Naive thymus-derived CD8-positive, alpha-beta T cell (primary cell): ENCODE results near the gene TRA2A. TPM values are rescaled to one million over a fixed set of nuclear protein-coding genes. Genes with fewer than 3 reads are reported as not detected.
A peak's percentile ranks its signal among the peaks of the same experiment; 100 is the strongest.

ENCODE experiments used
- ATAC-seq, 2 donors: fragments of 150-1000 bp; cut with Tn5 transposase in 1 of 2; sonication (Bioruptor Pico), chemical (Tn5 transposase) in 1 of 2; 1 replicate in 1 of 2; 2 replicates in 1 of 2; pipeline ENCODE4 v1.10.0; 2021; ENCODE audit warnings: mild to moderate bottlenecking in 2 of 2, moderate library complexity in 2 of 2
- POLR2A ChIA-PET: fragments of 350-600 bp; sonication (Branson Sonifier 250); formaldehyde crosslinking; loops from one replicate; lab custom pipeline; 2021; ENCODE audit warnings: antibody characterized with exemption; lab: Charles Lee
- DNase-seq, 10 donors: peaks; one replicate each; pipeline versions ENCODE4 v3.0.0 to v3.0.0-alpha.2; 2020 to 2022
- H3K27ac Mint-ChIP-seq, 10 donors: one replicate each; pipeline ENCODE4 v1.8.0; 2020 to 2022; ENCODE audit warnings: mild to moderate bottlenecking in 10 of 10, mixed read lengths in 10 of 10, moderate library complexity in 4 of 10, inconsistent platforms in 1 of 10
- H3K27me3 Mint-ChIP-seq, 5 donors: one replicate each; pipeline ENCODE4 v1.8.0; 2021 to 2022; ENCODE audit warnings: mixed read lengths in 5 of 5
- H3K36me3 Mint-ChIP-seq, 3 donors: one replicate each; pipeline ENCODE4 v1.8.0; 2020 to 2022; ENCODE audit warnings: mixed read lengths in 3 of 3, mild to moderate bottlenecking in 2 of 3, inconsistent platforms in 1 of 3
- H3K4me1 Mint-ChIP-seq, 4 donors: one replicate each; pipeline ENCODE4 v1.8.0; 2021 to 2022; ENCODE audit warnings: mixed read lengths in 4 of 4
- H3K4me3 Mint-ChIP-seq, 10 donors: one replicate each; pipeline ENCODE4 v1.8.0; 2020 to 2022; ENCODE audit warnings: mild to moderate bottlenecking in 10 of 10, mixed read lengths in 10 of 10, moderate library complexity in 6 of 10, inconsistent platforms in 1 of 10
- H3K9me3 Mint-ChIP-seq, 9 donors: one replicate each; pipeline ENCODE4 v1.8.0; 2020 to 2022; ENCODE audit warnings: mixed read lengths in 9 of 9, mild to moderate bottlenecking in 3 of 9, inconsistent platforms in 1 of 9, moderate library complexity in 1 of 9
- polyA plus RNA-seq, 3 donors: library from polyadenylated mRNA; unstranded; fragments of 300-500 nt; fragmentation: Illumina TruSeq; gene quantifications; one replicate each; pipeline ENCODE4 v1.2.3, GENCODE V29; 2021
- total RNA-seq, 8 experiments: library from RNA in 2 of 8; stranded (reverse) in 2 of 8; gene quantifications; one replicate each; pipeline ENCODE4 v1.2.3 and lab custom pipeline; 2021 to 2026

Gene TRA2A
- total and polyA plus RNA-seq, 5 experiments from 2014 or later = 33.7 to 157 (median 57.7) TPM

DNA sequence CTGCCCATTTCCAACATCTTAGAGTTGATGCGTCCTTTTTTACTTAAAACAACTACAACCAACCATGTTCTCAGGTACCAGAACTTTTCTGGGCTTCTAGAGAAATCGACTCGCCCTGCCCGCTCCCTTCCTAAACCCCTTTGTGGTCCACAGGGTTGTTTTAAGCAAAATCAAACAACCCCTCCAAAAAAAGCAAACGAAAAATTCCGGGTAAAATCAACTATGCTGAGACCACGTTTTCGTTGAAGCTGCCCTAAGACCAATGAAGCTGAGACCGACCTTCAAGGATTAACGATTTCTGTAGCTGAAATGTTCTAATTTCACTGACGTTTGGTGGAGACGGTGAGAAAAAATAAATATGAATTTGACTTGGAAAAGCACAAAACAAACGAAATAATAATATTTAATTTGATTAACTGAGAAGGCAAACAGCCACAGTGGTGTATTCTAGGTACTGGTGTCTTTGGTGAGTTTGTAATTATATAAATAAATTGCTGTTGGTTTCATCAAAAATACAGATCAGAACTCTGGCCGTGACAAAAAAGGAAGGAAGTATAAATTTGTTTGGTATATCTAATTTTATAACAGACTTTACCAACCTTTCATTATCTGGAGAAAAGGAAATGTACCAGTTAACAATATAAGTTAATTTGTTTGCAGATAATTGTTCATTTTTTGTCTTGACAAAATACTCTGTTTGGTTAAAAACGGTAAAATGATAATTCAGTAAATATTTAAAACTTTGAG, 56.8 kb downstream of the TRA2A start:
- Mint-ChIP-seq H3K27me3 (peaks cover 31 to 72% (median 55%) of the 10 kb centered on the region in 5 donors), H3K4me1 (peaks cover 15 to 30% (median 24%) of the 10 kb centered on the region in 4 donors), H3K4me3 (peak overlapping the region; percentile 16 to 58 (median 48)), H3K27ac (peak overlapping the region in 3 of 10 donors; percentile 37 to 59 (median 40)), H3K9me3 (peaks cover 0 to 19% (median 3%) of the 10 kb centered on the region in 9 donors), H3K36me3 (peaks cover 0 to 19% (median 9%) of the 10 kb centered on the region in 3 donors)
- POLR2A ChIA-PET = no interaction called here
- ATAC-seq (no peak), DNase-seq (peak in 2 of 10 donors; percentile 14 to 41)

DNA sequence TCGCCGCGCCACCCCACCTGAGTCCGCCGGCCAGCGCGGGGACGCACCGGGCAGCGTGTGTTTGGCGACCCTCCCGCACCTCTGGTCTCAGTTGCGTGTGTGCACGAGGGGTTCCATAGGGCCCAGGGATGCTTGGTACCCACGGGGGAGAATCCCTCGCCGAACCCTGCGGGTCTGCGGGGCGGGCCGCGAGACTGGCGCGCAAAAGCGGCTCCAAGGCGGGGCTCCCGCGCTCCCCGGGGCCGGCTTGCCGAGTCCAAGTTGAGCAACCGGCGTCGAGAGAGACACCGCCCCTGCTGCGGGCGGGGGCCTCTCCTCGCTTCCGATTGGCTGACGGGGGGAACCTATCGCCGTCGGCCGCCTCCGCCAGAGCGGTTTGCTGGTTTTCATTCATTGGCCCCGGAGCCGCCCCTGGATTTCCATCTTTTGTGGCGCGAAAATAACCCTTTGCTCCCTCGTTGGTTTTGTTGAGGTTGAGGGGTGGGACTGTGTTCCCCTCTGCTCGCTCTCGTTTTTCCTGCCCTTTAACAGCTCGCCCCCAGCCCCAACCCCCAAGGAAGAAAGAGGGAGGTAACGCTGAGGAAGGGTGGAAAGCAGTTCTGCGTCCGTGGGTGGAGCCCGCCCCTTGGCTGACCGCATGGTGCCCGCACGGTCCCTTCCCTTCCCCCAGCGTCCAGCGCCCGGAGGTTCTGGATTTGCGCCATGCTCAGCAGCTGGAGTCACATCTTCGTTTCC, 57.5 kb downstream of the TRA2A start:
- peak in 4 of 10 donors; percentile 14 to 63 (median 20) for DNase-seq
- Mint-ChIP-seq H3K27ac (peak overlapping the region in 2 of 10 donors; percentile 40 to 59), H3K9me3 (peaks cover 0 to 20% (median 3%) of the 10 kb centered on the region in 9 donors), H3K27me3 (peaks cover 34 to 76% (median 59%) of the 10 kb centered on the region in 5 donors), H3K36me3 (peaks cover 0 to 19% (median 10%) of the 10 kb centered on the region in 3 donors), H3K4me3 (peak overlapping the region in 9 of 10 donors; percentile 20 to 58 (median 50)), H3K4me1 (peaks cover 16 to 33% (median 27%) of the 10 kb centered on the region in 4 donors)
- POLR2A ChIA-PET = no interaction called here
- peak; percentile 19 to 22 for ATAC-seq

DNA sequence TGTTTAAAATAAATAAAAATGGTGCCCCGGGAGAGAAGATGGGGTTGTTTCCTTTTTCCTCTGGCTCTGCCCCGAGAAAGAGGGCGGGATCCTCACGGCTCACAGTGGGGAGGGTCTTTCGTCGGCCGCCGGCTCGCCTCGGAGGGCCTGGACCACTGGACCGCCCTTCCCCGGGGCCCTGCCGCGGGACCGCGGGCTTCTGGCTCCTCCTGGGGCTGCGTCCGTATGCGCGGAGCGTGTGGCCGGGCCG, 58.0 kb downstream of the TRA2A start:
- Mint-ChIP-seq H3K36me3 (peaks cover 0 to 19% (median 10%) of the 10 kb centered on the region in 3 donors), H3K4me1 (peaks cover 16 to 36% (median 30%) of the 10 kb centered on the region in 4 donors), H3K9me3 (peaks cover 0 to 20% (median 4%) of the 10 kb centered on the region in 9 donors), H3K27me3 (peaks cover 34 to 72% (median 57%) of the 10 kb centered on the region in 5 donors), H3K27ac (no peak overlapping the region), H3K4me3 (peak overlapping the region in 2 of 10 donors; percentile 46 to 51)
- ATAC-seq = no peak
- no peak for DNase-seq
- POLR2A ChIA-PET = interaction anchor here (1.7 kb wide), 1 partner anchor 1651 kb away, joined by 3 read pairs; the partner anchor contains the start of gene CYCS

DNA sequence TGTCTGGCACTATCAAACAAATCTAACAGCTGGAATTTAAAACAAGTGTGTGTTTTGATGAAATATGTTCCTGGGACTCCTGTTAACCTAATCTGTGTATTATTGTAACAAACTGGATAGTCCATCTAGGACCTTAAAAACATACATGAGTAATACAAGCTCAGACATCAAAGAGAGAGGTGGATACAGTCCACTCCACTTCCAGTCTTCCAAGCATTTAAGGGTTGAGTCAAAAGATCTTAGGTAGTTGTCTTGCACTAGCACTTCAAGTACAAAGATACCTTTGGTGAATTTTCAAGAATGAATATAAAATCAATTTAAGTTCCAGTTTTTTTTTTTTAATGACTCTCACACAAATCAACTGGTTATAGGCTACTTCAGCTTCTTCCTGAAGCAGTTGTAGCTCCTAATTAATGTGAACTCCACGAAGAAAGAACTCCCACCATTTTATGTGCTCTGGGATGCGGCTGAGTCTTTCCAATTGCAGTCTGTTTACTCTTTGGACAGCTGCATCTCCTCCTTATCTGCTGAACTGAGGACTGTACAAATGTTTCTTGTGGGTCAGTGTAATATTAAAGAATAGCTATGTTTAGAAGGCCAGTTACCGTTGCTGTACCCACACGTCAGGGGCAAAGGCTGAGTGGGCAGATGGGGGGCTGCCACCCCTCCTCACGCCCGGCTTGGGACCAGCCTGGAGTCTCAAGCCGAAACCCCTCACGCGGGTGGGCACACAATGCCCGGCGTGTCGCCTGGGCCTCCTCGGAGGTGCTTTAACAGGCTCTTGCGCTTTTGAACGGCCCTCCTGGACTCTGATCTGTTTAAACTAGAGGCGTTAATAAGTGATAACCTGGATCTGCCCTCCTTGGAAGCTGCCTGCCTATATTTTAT, 58.6 kb downstream of the TRA2A start:
- DNase-seq = no peak
- peaks cover 0 to 19% (median 10%) of the 10 kb centered on the region in 3 donors for H3K36me3 Mint-ChIP-seq
- H3K27ac Mint-ChIP-seq = peak overlapping the region in 3 of 10 donors; percentile 37 to 72 (median 56)
- peak overlapping the region in 8 of 10 donors; percentile 3 to 56 (median 41) for H3K4me3 Mint-ChIP-seq
- POLR2A ChIA-PET = interaction anchor here (0.6 to 1.7 kb wide), 2 partner anchors 231 to 1652 kb away, joined by 3 to 4 read pairs; partner anchors contain the start of gene CYCS
- peaks cover 0 to 20% (median 6%) of the 10 kb centered on the region in 9 donors for H3K9me3 Mint-ChIP-seq
- no peak for ATAC-seq
- peaks cover 17 to 39% (median 35%) of the 10 kb centered on the region in 4 donors for H3K4me1 Mint-ChIP-seq
- peaks cover 35 to 72% (median 55%) of the 10 kb centered on the region in 5 donors for H3K27me3 Mint-ChIP-seq

DNA sequence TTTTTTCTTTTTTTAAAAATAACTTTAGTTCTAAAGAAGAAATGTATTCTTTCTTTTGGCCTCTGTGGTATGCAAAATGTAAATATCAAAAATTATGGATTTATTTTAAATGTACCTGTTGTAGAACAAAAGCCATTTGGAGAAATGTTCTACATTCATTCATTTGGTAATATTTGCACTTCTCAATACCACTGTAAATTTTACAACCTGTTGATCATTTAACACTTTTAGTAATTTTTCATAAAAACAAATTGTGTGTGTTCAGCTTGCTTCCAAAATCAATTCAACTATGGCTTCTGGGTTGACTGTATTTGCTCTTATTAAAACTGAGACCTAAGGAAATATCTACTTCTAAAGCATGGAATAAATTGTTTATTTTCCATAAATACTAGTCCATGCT, 59.2 kb downstream of the TRA2A start:
- POLR2A ChIA-PET = interaction anchor here (0.6 to 1.7 kb wide), 2 partner anchors 231 to 1652 kb away, joined by 3 to 4 read pairs; partner anchors contain the start of gene CYCS
- no peak for ATAC-seq
- Mint-ChIP-seq H3K4me1 (peaks cover 22 to 45% (median 41%) of the 10 kb centered on the region in 4 donors), H3K36me3 (peaks cover 0 to 19% (median 10%) of the 10 kb centered on the region in 3 donors), H3K27me3 (peaks cover 42 to 77% (median 61%) of the 10 kb centered on the region in 5 donors), H3K4me3 (peak overlapping the region in 2 of 10 donors; percentile 3 to 15), H3K9me3 (peaks cover 0 to 20% (median 7%) of the 10 kb centered on the region in 9 donors), H3K27ac (peak overlapping the region in 1 of 10 donors; percentile 16)
- DNase-seq = no peak

DNA sequence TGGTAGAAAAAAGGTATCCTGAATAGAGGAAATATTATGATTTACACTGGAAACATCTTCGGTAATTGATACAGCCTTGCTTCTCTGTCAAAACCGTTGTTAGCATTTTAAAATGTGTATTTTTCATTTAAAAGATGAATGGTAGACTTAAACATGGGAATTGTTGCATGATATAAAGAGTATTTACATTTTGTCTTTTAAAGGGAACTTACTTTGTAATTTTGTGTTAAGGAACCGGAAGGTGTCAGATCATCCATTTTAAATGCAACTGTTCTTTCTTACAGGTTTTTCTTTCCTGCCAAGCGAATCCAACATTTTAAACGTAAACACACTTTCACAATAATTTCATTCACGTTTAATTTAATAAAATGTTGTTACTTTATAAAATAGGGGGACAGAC, 59.7 kb downstream of the TRA2A start:
- Mint-ChIP-seq H3K4me1 (peaks cover 24 to 50% (median 45%) of the 10 kb centered on the region in 4 donors), H3K4me3 (peak overlapping the region in 1 of 10 donors; percentile 24), H3K9me3 (peaks cover 0 to 20% (median 7%) of the 10 kb centered on the region in 9 donors), H3K36me3 (peaks cover 0 to 18% (median 10%) of the 10 kb centered on the region in 3 donors), H3K27ac (no peak overlapping the region), H3K27me3 (peaks cover 47 to 77% (median 62%) of the 10 kb centered on the region in 5 donors)
- ATAC-seq = no peak
- peak in 1 of 10 donors; percentile 9 for DNase-seq
- POLR2A ChIA-PET = interaction anchor here (1.7 kb wide), 1 partner anchor 1653 kb away, joined by 3 read pairs; the partner anchor contains the start of gene CYCS

DNA sequence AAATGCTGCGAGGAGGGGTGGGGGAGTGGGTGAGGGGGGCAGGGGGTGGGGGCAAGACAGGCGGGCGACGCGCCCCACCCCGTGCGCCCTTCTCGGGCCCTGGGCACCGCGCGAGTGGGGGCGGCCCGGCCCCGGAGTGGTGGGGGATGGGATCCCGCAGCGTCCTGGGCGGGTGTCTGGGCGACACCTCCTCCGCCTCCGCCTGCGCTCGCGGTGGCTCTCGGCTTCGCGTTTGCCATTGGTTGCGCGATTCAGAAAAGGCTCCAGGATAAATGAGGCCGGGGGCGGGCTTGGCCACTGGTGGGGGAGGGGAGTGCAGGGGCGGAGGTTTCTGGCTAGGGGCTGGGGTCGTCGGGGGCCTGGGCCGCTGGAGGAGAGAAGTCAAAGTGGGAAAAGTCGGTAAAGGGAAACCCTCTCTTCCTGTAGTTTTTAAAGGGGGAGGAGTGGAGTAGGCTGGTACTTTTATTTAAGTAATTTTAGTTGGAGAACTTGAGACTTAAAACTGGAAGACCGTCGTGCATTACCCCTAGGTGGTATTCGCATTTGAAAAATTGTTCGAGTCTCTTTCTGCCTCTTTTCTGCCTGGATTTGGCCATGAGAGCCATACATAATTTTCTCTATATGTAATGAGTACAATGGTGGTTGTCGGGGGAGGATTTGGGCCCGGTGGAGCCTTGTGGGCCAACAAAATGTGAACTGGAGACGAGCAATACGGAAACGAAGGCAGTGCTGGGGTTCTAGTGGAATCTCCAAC, 60.5 kb downstream of the TRA2A start:
- peak in 3 of 10 donors; percentile 20 to 40 (median 21) for DNase-seq
- Mint-ChIP-seq H3K9me3 (peaks cover 0 to 18% (median 7%) of the 10 kb centered on the region in 9 donors), H3K27me3 (peaks cover 42 to 74% (median 59%) of the 10 kb centered on the region in 5 donors), H3K4me1 (peaks cover 24 to 51% (median 45%) of the 10 kb centered on the region in 4 donors), H3K4me3 (peak overlapping the region; percentile 41 to 87 (median 84)), H3K27ac (peak overlapping the region in 2 of 10 donors; percentile 57 to 71), H3K36me3 (peaks cover 0 to 12% (median 10%) of the 10 kb centered on the region in 3 donors)
- ATAC-seq = peak in 1 of 2 donors; percentile 13
- POLR2A ChIA-PET = no interaction called here

DNA sequence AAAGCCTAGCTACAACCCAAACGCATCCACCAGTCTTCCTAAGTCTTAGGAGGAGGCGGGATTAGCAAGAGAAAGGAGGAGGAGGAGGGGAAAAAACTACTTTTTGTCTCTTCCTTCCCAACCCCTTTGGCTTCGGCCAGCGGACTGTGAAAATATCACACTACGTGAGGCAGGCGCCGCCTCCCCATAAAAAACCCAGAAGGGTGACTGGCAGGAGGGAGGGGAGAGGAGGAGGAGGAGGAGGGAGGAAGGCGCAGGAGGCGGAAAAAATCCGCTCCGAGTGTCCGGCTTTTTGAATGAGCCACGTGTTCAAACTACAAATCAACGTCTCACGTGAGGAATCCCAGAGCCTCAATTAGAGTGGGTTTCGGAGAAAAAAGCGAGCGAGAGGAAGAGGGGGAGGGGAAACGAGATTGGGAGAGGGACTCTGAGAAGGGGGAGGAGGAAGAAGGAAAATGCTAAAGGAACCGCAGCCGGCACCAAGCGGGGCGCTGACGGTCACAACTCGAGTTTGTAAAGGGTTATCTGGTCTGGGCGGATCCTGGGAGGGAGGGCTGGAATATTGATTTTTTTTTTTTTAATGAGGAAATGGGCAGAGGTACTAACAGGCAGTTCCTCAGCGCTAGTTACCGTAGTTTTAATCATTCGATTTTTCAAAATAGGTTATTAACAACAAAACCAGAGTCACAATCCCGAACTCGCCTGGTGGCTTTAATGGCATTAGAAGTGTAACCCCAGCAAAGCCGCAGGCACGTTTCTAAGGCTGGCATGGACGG, 61.3 kb downstream of the TRA2A start, which contains the start of gene IGF2BP3:
TSS of gene IGF2BP3 (minus strand) at position 162 of the 776 bp plus-strand sequence. CDS start 381 bp downstream, outside the sequence.
- Mint-ChIP-seq H3K36me3 (peaks cover 0 to 12% (median 10%) of the 10 kb centered on the region in 3 donors), H3K4me1 (peaks cover 24 to 51% (median 45%) of the 10 kb centered on the region in 4 donors), H3K9me3 (peaks cover 0 to 18% (median 7%) of the 10 kb centered on the region in 9 donors), H3K27ac (peak within 1 kb of the TSS in 6 of 10 donors; percentile 32 to 71 (median 48)), H3K27me3 (peaks cover 44 to 78% (median 63%) of the 10 kb centered on the region in 5 donors), H3K4me3 (peak within 1 kb of the TSS; percentile 64 to 87 (median 84))
- ATAC-seq = no peak
- POLR2A ChIA-PET = no interaction called here
- peak in 2 of 10 donors; percentile 27 to 41 for DNase-seq

DNA sequence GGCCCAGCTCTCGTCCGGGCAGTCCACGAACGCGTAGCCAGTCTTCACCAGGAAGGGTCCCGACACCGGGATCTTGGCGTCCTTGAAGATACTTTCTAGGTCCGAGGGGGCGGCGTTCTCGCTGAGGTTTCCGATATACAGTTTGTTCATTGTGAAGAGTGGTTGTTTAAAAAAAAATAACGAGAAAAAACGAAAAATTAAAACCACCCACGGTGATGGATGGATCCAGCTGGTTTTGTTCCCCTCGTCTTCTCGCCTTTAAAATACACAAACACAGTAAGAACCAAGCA, 61.9 kb downstream of the TRA2A start:
- Mint-ChIP-seq H3K36me3 (peaks cover 0 to 10% (median 8%) of the 10 kb centered on the region in 3 donors), H3K9me3 (peaks cover 0 to 16% (median 3%) of the 10 kb centered on the region in 9 donors), H3K27me3 (peaks cover 50 to 79% (median 63%) of the 10 kb centered on the region in 5 donors), H3K27ac (peak overlapping the region in 4 of 10 donors; percentile 27 to 49 (median 42)), H3K4me1 (peaks cover 24 to 48% (median 45%) of the 10 kb centered on the region in 4 donors), H3K4me3 (peak overlapping the region; percentile 64 to 87 (median 84))
- peak in 2 of 10 donors; percentile 22 to 28 for DNase-seq
- POLR2A ChIA-PET = no interaction called here
- no peak for ATAC-seq
